RWPE2 (cell line): Measurements from ENCODE around the gene SSBP1.
"Not testable (repeated sequence)": the region's sequence is repeated elsewhere in the genome, so short reads cannot be mapped to it uniquely, and the experiment has no call there.

Experiments
- ATAC-seq: fragments of 200-7000 bp; cut with Tn5 transposase; 3 replicates; pipeline ENCODE4 v1.9.1; 2021; ENCODE audit warnings: low read depth
- DNase-seq: peaks from one replicate; pipeline ENCODE4 v3.0.0-alpha.2; 2020; ENCODE audit warnings: low spot score
- H3K27ac ChIP-seq: fragments of 450-650 bp; 2 replicates; pipeline ENCODE4 v1.5.1; 2017; ENCODE audit warnings: mild to moderate bottlenecking; ENCODE audit not compliant: poor library complexity, severe bottlenecking
- H3K27me3 ChIP-seq: fragments of 250-450 bp; sonication (Bioruptor Pico); 2 replicates; pipeline ENCODE4 v1.5.1; 2021; ENCODE audit warnings: mild to moderate bottlenecking, moderate library complexity; ENCODE audit not compliant: insufficient read depth, poor library complexity, severe bottlenecking
- H3K36me3 ChIP-seq: fragments of 250-450 bp; sonication (Bioruptor Pico); 2 replicates; pipeline ENCODE4 v1.5.1; 2020; ENCODE audit warnings: low read depth, mild to moderate bottlenecking, moderate library complexity
- H3K4me1 ChIP-seq: fragments of 250-450 bp; sonication (Bioruptor Pico); 2 replicates; pipeline ENCODE4 v1.5.1; 2021; ENCODE audit warnings: mild to moderate bottlenecking, moderate library complexity; ENCODE audit not compliant: insufficient read depth, poor library complexity, severe bottlenecking
- H3K4me3 ChIP-seq: fragments of 250-450 bp; sonication (Bioruptor Pico); 2 replicates; pipeline ENCODE4 v1.5.1; 2021; ENCODE audit warnings: mild to moderate bottlenecking, moderate library complexity; ENCODE audit not compliant: severe bottlenecking
- H3K9me3 ChIP-seq: fragments of 250-450 bp; sonication (Bioruptor Pico); 2 replicates; pipeline ENCODE4 v1.5.1; 2021; ENCODE audit warnings: mild to moderate bottlenecking, moderate library complexity; ENCODE audit not compliant: severe bottlenecking
- CTCF ChIP-seq: fragments of 450-650 bp; IDR thresholded peaks from one replicate; pipeline ENCODE4 v1.5.1; 2017; ENCODE audit warnings: mild to moderate bottlenecking, moderate library complexity; ENCODE audit not compliant: poor library complexity, severe bottlenecking

Gene SSBP1

GRCh38 chr7:141737836-141738591, at the start of gene SSBP1:
TSS of gene SSBP1 (plus strand) at chr7:141738358. CDS start at chr7:141739167, 809 bp downstream.
- Histone ChIP-seq H3K9me3 (no peaks in the 10 kb centered on the region), H3K27ac (peak within 1 kb of the TSS; percentile 25), H3K4me3 (peak within 1 kb of the TSS; percentile 73), H3K36me3 (peaks cover 47% of the 10 kb centered on the region), H3K27me3 (no peaks in the 10 kb centered on the region), H3K4me1 (peaks cover 10% of the 10 kb centered on the region)
- ATAC-seq (peak; percentile 89), DNase-seq (peak; percentile 85)
- TF ChIP-seq CTCF = peak; percentile 98

- not testable (repeated sequence) for H3K9me3 ChIP-seq, H3K27ac ChIP-seq, ATAC-seq
Measured at GRCh38 chr7:141689072-141689825, 48.9 kb upstream of the SSBP1 start.

GRCh38 chr7:141691540-141691939, 46.6 kb upstream of the SSBP1 start:
- Histone ChIP-seq H3K27ac (no peak overlapping the region), H3K27me3 (no peaks in the 10 kb centered on the region), H3K4me3 (no peak overlapping the region), H3K36me3 (no peaks in the 10 kb centered on the region), H3K9me3 (no peaks in the 10 kb centered on the region), H3K4me1 (no peaks in the 10 kb centered on the region)
- no peak for TF ChIP-seq CTCF
- ATAC-seq (no peak), DNase-seq (no peak)

More at GRCh38 chr7:141689072-141689825, 48.9 kb upstream of the SSBP1 start:
- H3K4me1 ChIP-seq, DNase-seq, H3K36me3 ChIP-seq, H3K27me3 ChIP-seq, H3K4me3 ChIP-seq: not testable (repeated sequence)

GRCh38 chr7:141691961-141692360, 46.2 kb upstream of the SSBP1 start:
- no peaks in the 10 kb centered on the region for H3K9me3 ChIP-seq
- no peak for TF ChIP-seq CTCF

GRCh38 chr7:141693082-141693481, 45.1 kb upstream of the SSBP1 start:
- no peaks in the 10 kb centered on the region for H3K36me3 ChIP-seq
- H3K27ac ChIP-seq = no peak overlapping the region
- H3K4me3 ChIP-seq = no peak overlapping the region
- H3K9me3 ChIP-seq = no peaks in the 10 kb centered on the region
- no peak for TF ChIP-seq CTCF
- DNase-seq (no peak), ATAC-seq (no peak)
- no peaks in the 10 kb centered on the region for H3K27me3 ChIP-seq
- peaks cover 11% of the 10 kb centered on the region for H3K4me1 ChIP-seq

More at GRCh38 chr7:141691961-141692360, 46.2 kb upstream of the SSBP1 start:
- no peaks in the 10 kb centered on the region for H3K36me3 ChIP-seq
- DNase-seq = no peak
- H3K4me1 ChIP-seq = peaks cover 2% of the 10 kb centered on the region
- no peak overlapping the region for H3K4me3 ChIP-seq
- H3K27me3 ChIP-seq = no peaks in the 10 kb centered on the region
- ATAC-seq = no peak
- no peak overlapping the region for H3K27ac ChIP-seq
